GM12878 (cell line): ENCODE data around the gene PCSK5. TPM values are rescaled to one million over a fixed set of nuclear protein-coding genes. Genes with fewer than 3 reads are reported as not detected.

Source experiments
- ATAC-seq: fragments of 200-7000 bp; cut with Tn5 transposase; 3 replicates; pipeline ENCODE4 v1.9.1; 2020; ENCODE audit warnings: mild to moderate bottlenecking, moderate library complexity
- BruUV-seq: library from RNA; stranded (reverse); fragments of 400-500 nt; replicated peaks from 2 replicates; lab custom pipeline; 2021; lab: Mats Ljungman, UMichigan
- CTCF ChIA-PET: fragments of 300-600 bp; sonication (Branson Sonifier 250); formaldehyde crosslinking; extraction: SDS; loops from one replicate; lab custom pipeline; 2021; ENCODE audit warnings: inconsistent platforms; lab: Yijun Ruan, JAX
- POLR2A ChIA-PET: fragments of 350-600 bp; formaldehyde crosslinking; extraction: SDS; loops from one replicate; lab custom pipeline; 2021; ENCODE audit warnings: inconsistent platforms; lab: Charles Lee
- RAD21 ChIA-PET: fragments of 300-600 bp; sonication (Branson Sonifier 250); formaldehyde crosslinking; loops from one replicate; lab custom pipeline; 2023; ENCODE audit warnings: antibody characterized with exemption; ENCODE audit not compliant: unreplicated experiment; lab: Charles Lee
- SMC1A ChIA-PET: fragments of 300-600 bp; sonication (Branson Sonifier 250); formaldehyde crosslinking; loops from one replicate; lab custom pipeline; 2023; ENCODE audit not compliant: unreplicated experiment, uncharacterized antibody; lab: Charles Lee
- DNase-seq: peaks from one replicate; pipeline ENCODE4 v3.0.0-alpha.2; 2011; ENCODE audit warnings: low read depth, low spot score
- FAIRE-seq: peaks from 3 replicates; lab custom pipeline; 2011; peaks lifted over from hg19 to GRCh38; lab: Jason Lieb, UNC
- H2AFZ ChIP-seq: 2 replicates; pipeline ENCODE4 v1.6.0; 2011; ENCODE audit warnings: low read depth, low read length, control low read depth; ENCODE audit not compliant: control insufficient read depth
- H3K27ac ChIP-seq: 2 replicates; pipeline ENCODE4 v1.5.1; 2011; ENCODE audit warnings: control low read depth; ENCODE audit not compliant: control insufficient read depth, insufficient read depth
- H3K27me3 ChIP-seq, 2 experiments: replicated peaks in 1 of 2; 2 replicates each; pipeline versions ENCODE4 v1.6.0 to v1.6.1; 2011; ENCODE audit warnings: low read length in 1 of 2; ENCODE audit not compliant: control insufficient read depth in 2 of 2, insufficient read depth in 2 of 2
- H3K36me3 ChIP-seq, 2 experiments: 2 replicates each; pipeline ENCODE4 v1.5.1; 2011; ENCODE audit warnings: low read length in 1 of 2; ENCODE audit not compliant: control insufficient read depth in 2 of 2, insufficient read depth in 2 of 2
- H3K4me1 ChIP-seq: 2 replicates; pipeline ENCODE4 v1.6.1; 2011; ENCODE audit warnings: mild to moderate bottlenecking, low read length, moderate library complexity, mixed read lengths; ENCODE audit not compliant: control insufficient read depth, insufficient read depth
- H3K4me2 ChIP-seq: 2 replicates; pipeline ENCODE4 v1.6.0; 2011; ENCODE audit warnings: control low read depth; ENCODE audit not compliant: control insufficient read depth, insufficient read depth
- H3K4me3 ChIP-seq: fragments of 200-600 bp; sonication (generic); 2 replicates; pipeline ENCODE4 v1.5.1; 2016
- H3K79me2 ChIP-seq: 2 replicates; pipeline ENCODE4 v1.6.0; 2011; ENCODE audit warnings: low read length; ENCODE audit not compliant: control insufficient read depth, insufficient read depth
- H3K9ac ChIP-seq: 2 replicates; pipeline ENCODE4 v1.8.0; 2011; ENCODE audit warnings: low read length, control low read depth, mixed read lengths; ENCODE audit not compliant: control insufficient read depth, insufficient read depth
- H3K9me3 ChIP-seq: replicated peaks from 3 replicates; pipeline ENCODE4 v1.5.1; 2011; ENCODE audit warnings: mild to moderate bottlenecking, low read length; ENCODE audit not compliant: control insufficient read depth, insufficient read depth
- H4K20me1 ChIP-seq: 2 replicates; pipeline ENCODE4 v1.6.0; 2011; ENCODE audit not compliant: control insufficient read depth, insufficient read depth
- BHLHE40 ChIP-seq, 2 experiments: fragments of 450-650 bp in 1 of 2; IDR thresholded peaks; 2 replicates each; pipeline ENCODE4 v1.6.1; 2011 to 2017; ENCODE audit warnings: low read depth in 2 of 2, borderline replicate concordance in 1 of 2, improper control_type of control experiment in 1 of 2, low read length in 1 of 2, mild to moderate bottlenecking in 1 of 2
- BMI1 ChIP-seq: fragments of 450-650 bp; IDR thresholded peaks from 2 replicates; pipeline ENCODE4 v1.6.1; 2016; ENCODE audit warnings: mild to moderate bottlenecking, moderate library complexity, borderline replicate concordance
- CBX5 ChIP-seq: sonication (generic); IDR thresholded peaks from 2 replicates; pipeline ENCODE4 v1.6.1; 2016; ENCODE audit warnings: low read depth, moderate library complexity, mild to moderate bottlenecking, inconsistent platforms
- ESRRA ChIP-seq: IDR thresholded peaks from 2 replicates; pipeline ENCODE4 v1.6.1; 2012; ENCODE audit warnings: mild to moderate bottlenecking, low read length, improper control_type of control experiment
- HDAC2 ChIP-seq: fragments of 200-600 bp; sonication (generic); IDR thresholded peaks from 2 replicates; pipeline ENCODE4 v1.6.1; 2017
- HDAC6 ChIP-seq: fragments of 200-600 bp; sonication (generic); IDR thresholded peaks from one replicate; pipeline ENCODE4 v1.8.0; 2017; ENCODE audit warnings: antibody characterized with exemption; ENCODE audit not compliant: unreplicated experiment
- IKZF2 ChIP-seq, 2 experiments: fragments of 450-650 bp; IDR thresholded peaks; 2 replicates each; pipeline ENCODE4 v1.6.1; 2017; ENCODE audit warnings: mild to moderate bottlenecking in 2 of 2, moderate library complexity in 2 of 2
- JUND ChIP-seq: IDR thresholded peaks from 2 replicates; pipeline ENCODE4 v1.6.1; 2012; ENCODE audit warnings: low read depth, mild to moderate bottlenecking, low read length, improper control_type of control experiment, moderate library complexity
- KAT2A ChIP-seq: conservative IDR thresholded peaks from 2 replicates; pipeline ENCODE4 v1.6.1; 2011; ENCODE audit warnings: low read depth, low read length; ENCODE audit not compliant: control insufficient read depth
- POLR2AphosphoS2 ChIP-seq: IDR thresholded peaks from 2 replicates; pipeline ENCODE4 v1.6.1; 2011; ENCODE audit warnings: low read depth, mild to moderate bottlenecking, low read length, improper control_type of control experiment, moderate library complexity
- RELA ChIP-seq: fragments of 450-650 bp; IDR thresholded peaks from 2 replicates; pipeline ENCODE4 v1.8.0; 2014; ENCODE audit warnings: borderline replicate concordance; ENCODE audit not compliant: partially characterized antibody
- SMARCA5 ChIP-seq: fragments of 450-650 bp; IDR thresholded peaks from 2 replicates; pipeline ENCODE4 v1.6.1; 2017; ENCODE audit warnings: mild to moderate bottlenecking
- SMC3 ChIP-seq: IDR thresholded peaks from 2 replicates; pipeline ENCODE4 v1.6.1; 2011; ENCODE audit warnings: low read length, improper control_type of control experiment, borderline replicate concordance
- TCF12 ChIP-seq: IDR thresholded peaks from 2 replicates; pipeline ENCODE4 v1.6.1; 2011; ENCODE audit warnings: low read depth, mild to moderate bottlenecking, low read length
- TCF3 ChIP-seq: IDR thresholded peaks from 2 replicates; pipeline ENCODE4 v1.6.1; 2012; ENCODE audit warnings: low read depth, mild to moderate bottlenecking, low read length, borderline replicate concordance; ENCODE audit not compliant: insufficient read depth
- ZNF24 ChIP-seq: fragments of 450-650 bp; IDR thresholded peaks from 2 replicates; pipeline ENCODE4 v1.6.1; 2017; ENCODE audit warnings: antibody characterized with exemption, mild to moderate bottlenecking
- WGBS: methylation state at CpG from one replicate; pipeline ENCODE4 v1.1.6; 2016; ENCODE audit warnings: low lambda C conversion rate; ENCODE audit not compliant: insufficient replicate concordance, insufficient coverage; ENCODE audit errors: missing lambda C conversion rate; 5-methylcytosine and 5-hydroxymethylcytosine counted together
- in situ Hi-C: fragments of 300-500 bp; cut with MboI; formaldehyde crosslinking; loops from 9 replicates; pipeline ENCODE4 v1.14.3; 2018; ENCODE audit warnings: mixed read lengths
- intact Hi-C: fragments of 100-400 bp; cut with micrococcal nuclease; formaldehyde crosslinking; loops from one replicate; pipeline ENCODE4 v1.14.2; 2022; ENCODE audit not compliant: unreplicated experiment
- polyA plus RNA-seq, 11 experiments: library from polyadenylated mRNA; depleted of rRNA in 4 of 11; unstranded in 6 of 11; stranded (reverse) in 5 of 11; fragments of >200 nt; fragmentation: Nextera tagmentation in 4 of 11; fragmentation: Illumina TruSeq in 1 of 11; extraction: Ambion mirVana in 4 of 11; extraction: Trizol in 1 of 11; gene quantifications; 1 replicate in 1 of 11; 2 replicates in 10 of 11; pipeline versions ENCODE4 v1.2.1 to v1.2.3, GENCODE V29; 2011 to 2016; ENCODE audit warnings: inconsistent platforms in 2 of 11, missing spikeins in 2 of 11, low read depth in 1 of 11
- total RNA-seq, 4 experiments: library from RNA; depleted of rRNA in 3 of 4; stranded (reverse); fragments of >200 nt in 3 of 4; fragmentation: Illumina TruSeq in 1 of 4; extraction: Trizol in 1 of 4; gene quantifications; 2 replicates each; pipeline versions ENCODE4 v1.2.1 to v1.2.3, GENCODE V29; 2013 to 2021
- TF ChIP-seq, protein P1 (sequence below): fragments of 450-650 bp; formaldehyde crosslinking; IDR thresholded peaks from 2 replicates; pipeline ENCODE4 v1.4.0; 2020; ENCODE audit warnings: mild to moderate bottlenecking, moderate library complexity
- TF ChIP-seq, protein P2 (sequence below): fragments of 450-650 bp; IDR thresholded peaks from 2 replicates; pipeline ENCODE4 v1.6.1; 2016; ENCODE audit warnings: mild to moderate bottlenecking, moderate library complexity, borderline replicate concordance

The PCSK5 gene
- total and polyA plus RNA-seq, 10 of the 15 experiments (the other 5 are each of a cell fraction or from before 2014, with no cell fraction given) = 0.01 to 0.13 (median 0.04) TPM; not detected in 3

DNA sequence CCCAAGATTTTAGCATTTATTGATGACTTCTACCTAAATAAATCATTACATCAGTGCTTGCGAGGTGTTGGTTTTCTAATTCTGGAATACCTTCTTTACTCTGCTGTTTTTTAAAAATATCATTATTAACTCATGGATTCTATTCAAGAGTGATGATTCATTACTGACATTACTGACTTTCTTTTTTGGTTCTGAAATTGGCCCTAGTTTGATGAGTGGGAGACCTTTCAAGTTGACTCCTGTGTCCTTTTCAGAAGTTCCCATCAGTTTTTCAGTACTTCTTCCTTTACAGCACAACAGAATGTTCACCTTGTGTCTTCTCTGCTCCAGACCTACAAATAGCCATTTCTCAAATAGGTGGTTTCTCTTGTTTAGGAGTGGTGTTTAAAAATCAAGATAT lies 114.1 kb downstream of the PCSK5 start (continued):
- TF ChIP-seq TCF3 = no peak

DNA sequence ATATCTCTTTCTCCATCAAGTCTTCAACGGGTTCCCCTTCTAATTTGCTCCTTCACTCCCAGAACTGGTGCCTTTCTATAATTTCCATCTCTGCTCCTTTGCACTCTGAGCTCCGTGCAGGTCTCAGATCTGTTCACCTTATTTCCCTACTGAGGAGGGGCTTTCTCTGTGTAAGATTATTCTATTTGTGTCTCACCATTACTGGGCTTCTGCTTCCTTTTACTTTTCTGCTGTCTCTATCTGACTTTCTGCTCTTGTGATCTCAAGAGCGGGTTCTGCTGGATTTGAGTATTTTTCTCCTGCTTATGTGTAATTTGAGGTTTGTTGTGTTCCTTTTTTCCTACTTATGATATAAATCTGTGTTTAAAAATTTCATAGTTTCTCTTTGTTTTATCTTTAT lies 117.5 kb downstream of the PCSK5 start:
- POLR2A ChIA-PET = no interaction called here
- Histone ChIP-seq H3K79me2 (no peaks in the 10 kb centered on the region), H2AFZ (no peak overlapping the region), H3K9ac (no peak overlapping the region), H3K4me2 (no peak overlapping the region), H3K4me3 (no peak overlapping the region), H3K9me3 (no peaks in the 10 kb centered on the region), H3K4me1 (no peaks in the 10 kb centered on the region), H3K36me3 (no peaks in the 10 kb centered on the region), H3K27me3 (no peaks in the 10 kb centered on the region; a peak in 1 of 4 replicates), H3K27ac (no peak overlapping the region), H4K20me1 (no peaks in the 10 kb centered on the region)
- no TSS peak for BruUV-seq
- intact Hi-C loops (no loop called here), in situ Hi-C loops (no loop called here)
- no peak for FAIRE-seq
- RAD21 ChIA-PET = no interaction called here
- SMC1A ChIA-PET = no interaction called here
- CTCF ChIA-PET = no interaction called here
- 18% methylated on average over 3 of the region's 3 CpGs for WGBS
- no peak for ATAC-seq
- no peak for DNase-seq
- no peak for TF ChIP-seq JUND
- TF ChIP-seq SMARCA5 = no peak
- TF ChIP-seq HDAC2 = no peak
- TF ChIP-seq CBX5 = no peak
- TF ChIP-seq BMI1 = no peak
- TF ChIP-seq, protein P1, sequence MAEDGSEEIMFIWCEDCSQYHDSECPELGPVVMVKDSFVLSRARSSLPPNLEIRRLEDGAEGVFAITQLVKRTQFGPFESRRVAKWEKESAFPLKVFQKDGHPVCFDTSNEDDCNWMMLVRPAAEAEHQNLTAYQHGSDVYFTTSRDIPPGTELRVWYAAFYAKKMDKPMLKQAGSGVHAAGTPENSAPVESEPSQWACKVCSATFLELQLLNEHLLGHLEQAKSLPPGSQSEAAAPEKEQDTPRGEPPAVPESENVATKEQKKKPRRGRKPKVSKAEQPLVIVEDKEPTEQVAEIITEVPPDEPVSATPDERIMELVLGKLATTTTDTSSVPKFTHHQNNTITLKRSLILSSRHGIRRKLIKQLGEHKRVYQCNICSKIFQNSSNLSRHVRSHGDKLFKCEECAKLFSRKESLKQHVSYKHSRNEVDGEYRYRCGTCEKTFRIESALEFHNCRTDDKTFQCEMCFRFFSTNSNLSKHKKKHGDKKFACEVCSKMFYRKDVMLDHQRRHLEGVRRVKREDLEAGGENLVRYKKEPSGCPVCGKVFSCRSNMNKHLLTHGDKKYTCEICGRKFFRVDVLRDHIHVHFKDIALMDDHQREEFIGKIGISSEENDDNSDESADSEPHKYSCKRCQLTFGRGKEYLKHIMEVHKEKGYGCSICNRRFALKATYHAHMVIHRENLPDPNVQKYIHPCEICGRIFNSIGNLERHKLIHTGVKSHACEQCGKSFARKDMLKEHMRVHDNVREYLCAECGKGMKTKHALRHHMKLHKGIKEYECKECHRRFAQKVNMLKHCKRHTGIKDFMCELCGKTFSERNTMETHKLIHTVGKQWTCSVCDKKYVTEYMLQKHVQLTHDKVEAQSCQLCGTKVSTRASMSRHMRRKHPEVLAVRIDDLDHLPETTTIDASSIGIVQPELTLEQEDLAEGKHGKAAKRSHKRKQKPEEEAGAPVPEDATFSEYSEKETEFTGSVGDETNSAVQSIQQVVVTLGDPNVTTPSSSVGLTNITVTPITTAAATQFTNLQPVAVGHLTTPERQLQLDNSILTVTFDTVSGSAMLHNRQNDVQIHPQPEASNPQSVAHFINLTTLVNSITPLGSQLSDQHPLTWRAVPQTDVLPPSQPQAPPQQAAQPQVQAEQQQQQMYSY (CRISPR knock-in tag) = no peak
- TF ChIP-seq, protein P2, sequence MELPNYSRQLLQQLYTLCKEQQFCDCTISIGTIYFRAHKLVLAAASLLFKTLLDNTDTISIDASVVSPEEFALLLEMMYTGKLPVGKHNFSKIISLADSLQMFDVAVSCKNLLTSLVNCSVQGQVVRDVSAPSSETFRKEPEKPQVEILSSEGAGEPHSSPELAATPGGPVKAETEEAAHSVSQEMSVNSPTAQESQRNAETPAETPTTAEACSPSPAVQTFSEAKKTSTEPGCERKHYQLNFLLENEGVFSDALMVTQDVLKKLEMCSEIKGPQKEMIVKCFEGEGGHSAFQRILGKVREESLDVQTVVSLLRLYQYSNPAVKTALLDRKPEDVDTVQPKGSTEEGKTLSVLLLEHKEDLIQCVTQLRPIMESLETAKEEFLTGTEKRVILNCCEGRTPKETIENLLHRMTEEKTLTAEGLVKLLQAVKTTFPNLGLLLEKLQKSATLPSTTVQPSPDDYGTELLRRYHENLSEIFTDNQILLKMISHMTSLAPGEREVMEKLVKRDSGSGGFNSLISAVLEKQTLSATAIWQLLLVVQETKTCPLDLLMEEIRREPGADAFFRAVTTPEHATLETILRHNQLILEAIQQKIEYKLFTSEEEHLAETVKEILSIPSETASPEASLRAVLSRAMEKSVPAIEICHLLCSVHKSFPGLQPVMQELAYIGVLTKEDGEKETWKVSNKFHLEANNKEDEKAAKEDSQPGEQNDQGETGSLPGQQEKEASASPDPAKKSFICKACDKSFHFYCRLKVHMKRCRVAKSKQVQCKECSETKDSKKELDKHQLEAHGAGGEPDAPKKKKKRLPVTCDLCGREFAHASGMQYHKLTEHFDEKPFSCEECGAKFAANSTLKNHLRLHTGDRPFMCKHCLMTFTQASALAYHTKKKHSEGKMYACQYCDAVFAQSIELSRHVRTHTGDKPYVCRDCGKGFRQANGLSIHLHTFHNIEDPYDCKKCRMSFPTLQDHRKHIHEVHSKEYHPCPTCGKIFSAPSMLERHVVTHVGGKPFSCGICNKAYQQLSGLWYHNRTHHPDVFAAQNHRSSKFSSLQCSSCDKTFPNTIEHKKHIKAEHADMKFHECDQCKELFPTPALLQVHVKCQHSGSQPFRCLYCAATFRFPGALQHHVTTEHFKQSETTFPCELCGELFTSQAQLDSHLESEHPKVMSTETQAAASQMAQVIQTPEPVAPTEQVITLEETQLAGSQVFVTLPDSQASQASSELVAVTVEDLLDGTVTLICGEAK = no peak
- no peak for TF ChIP-seq POLR2AphosphoS2
- no peak for TF ChIP-seq ESRRA
- no peak for TF ChIP-seq HDAC6
- no peak for TF ChIP-seq SMC3
- no peak for TF ChIP-seq ZNF24
- no peak for TF ChIP-seq TCF12
- no peak for TF ChIP-seq BHLHE40 (IDR thresholded peaks at IDR 0.05; ENCODE audit: borderline replicate concordance in 1 of 2, low read depth in 2 of 2, low read length in 1 of 2)
- no peak for TF ChIP-seq RELA
- no peak for TF ChIP-seq KAT2A
- no peak for TF ChIP-seq IKZF2 (IDR thresholded peaks at IDR 0.05)
